Activated CD8-positive, alpha-beta memory T cell treated with anti-CD3 and anti-CD28 coated beads for 24 hours (primary cell): ENCODE measurements around the gene ADAMTS12.

Source experiments
- DNase-seq: peaks from one replicate; pipeline ENCODE4 v3.0.0-alpha.2; 2020

The ADAMTS12 gene

GRCh38 chr5:33842456-33842855, 49.3 kb downstream of the ADAMTS12 start:
- DNase-seq, result no peak

GRCh38 chr5:33841891-33842290, 49.9 kb downstream of the ADAMTS12 start:
- DNase-seq, result no peak

DNA sequence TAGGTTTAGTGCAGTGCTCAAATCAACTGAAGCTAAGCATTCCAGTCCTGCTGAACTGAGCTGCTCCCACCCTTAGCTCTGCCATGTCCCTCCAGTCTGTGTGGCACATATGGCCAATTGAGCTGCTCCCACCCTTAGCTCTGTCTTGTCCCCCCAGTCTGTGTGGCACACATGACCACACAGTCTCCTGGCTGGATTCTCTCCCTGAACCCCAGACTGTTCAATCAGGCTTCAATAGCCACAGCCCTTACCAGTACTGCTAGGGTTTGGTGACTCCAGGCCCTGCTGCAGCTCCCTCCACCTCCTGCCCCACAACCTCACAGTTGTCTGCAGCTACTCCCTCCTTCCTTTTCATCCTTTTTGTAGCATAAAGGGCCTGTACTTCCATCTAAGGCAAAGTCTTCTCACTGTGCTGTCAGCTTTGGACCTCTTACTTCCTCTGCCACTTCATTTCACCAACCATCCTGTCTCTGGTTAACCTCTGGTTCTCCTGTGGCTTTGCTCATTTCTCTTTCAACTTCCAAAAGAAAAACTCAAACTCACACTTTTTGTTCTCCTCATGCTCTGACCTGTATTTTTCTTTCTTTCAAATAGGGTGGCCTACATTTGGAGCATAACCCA, 50.8 kb downstream of the ADAMTS12 start:
- DNase-seq, result no peak

GRCh38 chr5:33837301-33837700, 54.5 kb downstream of the ADAMTS12 start:
- DNase-seq, result no peak

DNA sequence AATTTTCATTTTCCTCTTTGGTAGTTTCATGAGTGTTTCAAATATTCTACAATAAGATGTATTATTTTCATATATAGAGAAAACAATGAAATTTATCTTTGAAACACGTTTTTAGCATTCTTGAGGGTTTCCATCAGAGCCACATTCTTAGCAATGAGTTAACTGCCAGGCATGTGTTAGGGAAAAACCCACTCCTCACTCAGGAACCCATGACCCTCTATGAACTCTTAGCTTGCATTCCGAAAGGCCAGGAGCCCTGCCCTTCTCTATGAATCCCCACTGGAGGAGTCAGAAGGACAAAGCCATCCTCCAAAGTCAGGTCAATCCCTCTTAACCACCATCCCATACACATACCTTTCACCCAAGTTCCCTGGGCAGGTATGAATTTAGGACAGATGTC, 57.5 kb downstream of the ADAMTS12 start:
- no peak for DNase-seq

DNA sequence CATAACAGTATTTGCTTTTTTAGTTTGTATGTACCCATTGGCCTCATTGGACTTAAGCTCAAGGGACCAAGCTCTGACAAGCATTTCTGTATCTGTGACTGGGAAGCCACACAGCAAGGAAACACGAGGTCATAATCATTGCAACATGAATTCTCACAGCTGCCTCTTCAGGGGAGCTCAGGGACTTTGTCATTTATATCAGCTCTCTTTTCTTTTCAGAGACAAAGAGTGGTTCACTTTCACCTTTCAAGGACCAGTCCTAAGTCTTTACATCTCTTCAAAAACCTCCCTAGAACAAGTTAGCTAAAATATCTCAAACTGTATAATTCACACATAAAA, 58.6 kb downstream of the ADAMTS12 start:
- DNase-seq, result no peak

DNA sequence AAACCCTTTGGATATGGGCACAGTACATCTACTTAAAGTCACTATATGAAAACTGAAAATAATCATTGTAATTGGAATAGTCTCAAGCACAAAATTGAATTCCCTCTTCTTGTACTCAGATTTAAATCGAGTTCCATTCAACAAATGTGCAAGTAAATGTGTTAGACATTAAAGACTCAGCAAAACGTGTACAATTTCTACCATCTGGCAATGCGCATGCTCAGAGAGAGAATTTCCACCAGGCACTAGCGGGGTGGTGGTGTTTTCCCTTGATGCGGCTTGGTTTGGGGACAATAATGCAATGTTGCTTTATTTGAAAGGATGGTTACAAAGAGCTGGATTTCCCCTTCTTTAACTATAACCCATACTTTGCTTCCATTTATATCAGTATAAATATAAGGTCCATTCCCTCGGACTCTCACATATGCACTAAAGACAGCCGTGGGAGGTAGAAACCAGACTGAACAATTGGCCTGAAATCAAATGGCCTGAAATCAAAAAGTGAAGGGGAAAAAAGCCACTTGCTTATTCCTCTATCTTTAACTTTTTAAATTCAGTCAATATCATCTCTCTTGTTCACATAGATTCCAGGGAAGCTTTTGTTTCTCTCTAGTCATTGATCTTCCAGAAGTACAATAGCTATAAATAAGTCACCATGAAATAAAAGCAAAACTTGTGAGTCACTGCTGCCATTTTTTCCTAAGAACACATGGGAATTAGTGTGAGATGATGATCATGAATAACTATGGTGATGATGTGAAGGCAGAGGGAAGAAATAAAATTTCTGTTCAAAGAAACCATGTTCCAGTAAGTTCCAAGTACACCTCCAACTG, 59.2 kb downstream of the ADAMTS12 start:
- no peak for DNase-seq

- DNase-seq, result no peak
These were observed 60.7 kb downstream of the ADAMTS12 start for GRCh38 chr5:33831041-33831440.

GRCh38 chr5:33829430-33829829, 62.4 kb downstream of the ADAMTS12 start:
- no peak for DNase-seq

GRCh38 chr5:33828626-33829308, 63.0 kb downstream of the ADAMTS12 start:
- DNase-seq, result no peak

DNA sequence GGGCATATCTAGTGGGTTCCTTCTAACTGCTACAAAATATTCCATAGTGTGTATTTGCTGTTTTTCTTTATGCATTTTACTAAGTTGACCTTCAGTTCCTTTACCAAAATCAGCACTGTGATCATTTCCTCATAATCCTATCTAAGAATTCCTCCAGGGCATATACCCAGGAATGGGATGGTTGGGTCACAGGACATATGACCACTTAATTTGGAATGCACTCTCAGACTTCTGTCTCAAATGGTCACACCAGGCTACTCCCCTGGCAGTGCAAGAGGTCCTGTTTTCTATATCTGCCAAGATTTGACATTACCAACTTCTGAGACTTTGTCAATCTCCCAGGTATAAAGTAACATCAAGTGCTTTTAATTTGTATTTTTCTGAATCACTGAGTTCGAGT, 63.9 kb downstream of the ADAMTS12 start:
- DNase-seq, result no peak

- DNase-seq, result no peak
These were observed 64.6 kb downstream of the ADAMTS12 start for GRCh38 chr5:33827018-33827707.

GRCh38 chr5:33824516-33825195, 67.1 kb downstream of the ADAMTS12 start:
- DNase-seq, result no peak

- DNase-seq, result no peak
These were observed 74.5 kb downstream of the ADAMTS12 start for GRCh38 chr5:33817301-33817700.

- DNase-seq, result no peak
These were observed 75.0 kb downstream of the ADAMTS12 start for GRCh38 chr5:33816791-33817190.

DNA sequence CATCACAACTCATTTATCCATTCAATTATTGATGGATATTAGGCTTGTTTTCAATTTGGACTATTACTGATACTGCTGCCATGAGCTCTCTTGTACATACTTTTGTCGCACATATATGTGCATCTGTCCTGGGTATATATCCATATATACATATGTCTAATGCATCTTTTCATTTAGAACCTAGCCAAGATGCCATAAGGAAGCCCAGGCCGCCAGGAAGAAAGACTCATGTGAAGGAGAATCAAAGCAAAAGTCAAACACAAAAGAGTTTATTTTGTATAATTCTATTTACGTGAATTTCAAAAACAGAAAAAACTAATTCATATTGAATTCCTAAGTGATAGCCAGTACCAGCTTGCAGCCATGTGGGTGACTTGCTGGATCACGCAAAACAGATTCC, 79.0 kb downstream of the ADAMTS12 start:
- DNase-seq, result no peak

DNA sequence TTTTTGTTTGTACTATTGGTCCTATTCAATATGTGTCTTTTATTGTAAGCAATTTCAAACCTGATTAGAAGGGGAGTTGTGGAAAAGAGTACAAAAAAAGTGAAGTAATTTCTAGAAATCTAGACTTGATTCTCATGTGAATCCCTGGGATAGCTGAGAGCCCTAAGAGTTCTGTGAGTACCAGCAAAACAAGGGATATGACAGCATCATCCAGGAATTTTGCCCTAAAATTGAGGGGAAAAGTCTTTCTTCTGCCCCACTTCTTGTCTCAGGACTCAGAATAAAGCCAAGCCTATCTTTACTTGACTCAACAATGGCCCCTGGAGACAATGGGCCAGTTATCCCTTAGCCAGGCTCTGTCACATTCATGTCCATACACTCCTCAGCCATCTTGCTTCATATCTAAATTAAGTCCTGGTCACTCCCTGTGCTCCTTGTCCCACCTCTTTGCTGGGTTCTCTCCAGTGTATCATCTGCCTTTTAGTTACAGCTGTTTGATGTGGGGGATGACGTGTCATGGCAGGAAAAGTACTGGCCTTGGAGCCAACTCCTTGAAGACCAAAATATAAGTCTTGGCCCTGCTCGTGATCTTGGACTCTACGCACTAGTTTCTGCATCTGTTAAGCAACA, 81.2 kb downstream of the ADAMTS12 start:
- no peak for DNase-seq

DNA sequence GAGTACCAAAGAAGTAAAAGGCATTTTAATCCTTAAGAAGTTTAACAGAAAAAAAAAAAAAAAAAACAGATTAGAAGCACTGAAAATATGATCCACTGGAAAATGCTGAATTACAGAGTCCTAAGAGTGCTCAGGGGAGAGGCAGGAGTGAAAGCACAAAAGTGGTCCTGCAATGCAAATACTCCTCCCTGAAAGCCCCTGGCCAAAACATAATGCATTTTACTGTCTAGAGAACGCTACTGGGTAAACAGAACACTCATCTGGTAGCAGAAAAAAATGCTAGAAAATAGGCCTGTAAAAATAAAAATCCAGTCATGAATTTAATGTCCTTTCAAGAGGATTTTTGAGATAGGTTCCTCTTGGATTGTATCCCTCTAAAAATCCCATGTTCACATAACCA, 81.9 kb downstream of the ADAMTS12 start:
- no peak for DNase-seq

DNA sequence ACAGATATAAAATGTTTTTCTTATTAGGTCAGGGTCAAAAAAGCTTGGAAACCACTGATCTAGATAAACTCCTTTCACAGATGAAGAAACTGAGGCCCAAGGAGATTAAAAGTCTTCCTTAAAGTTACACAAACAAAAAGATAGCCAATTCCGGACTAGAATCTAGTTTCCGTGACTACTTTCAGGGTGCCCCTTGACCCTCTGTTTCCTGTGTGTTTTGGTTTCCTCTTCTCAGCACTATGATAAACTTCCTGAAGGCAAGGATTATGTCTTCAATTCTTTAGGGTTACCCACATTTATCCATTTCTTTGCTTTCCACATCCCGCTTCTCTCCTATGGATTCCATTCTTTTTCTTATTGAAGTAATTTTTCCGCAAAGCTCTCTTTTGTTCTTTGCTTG, 83.1 kb downstream of the ADAMTS12 start:
- DNase-seq, result no peak

GRCh38 chr5:33807771-33808170, 84.0 kb downstream of the ADAMTS12 start:
- no peak for DNase-seq

GRCh38 chr5:33806738-33807442, 84.9 kb downstream of the ADAMTS12 start:
- no peak for DNase-seq

GRCh38 chr5:33801292-33801691, 90.5 kb downstream of the ADAMTS12 start:
- no peak for DNase-seq
